MCF 10A (cell line): Measurements from ENCODE around the gene RGS14. TPM values are rescaled to one million over a fixed set of nuclear protein-coding genes. Genes with fewer than 3 reads are reported as not detected.

Experiments used
- BruUV-seq: library from RNA; stranded (reverse); fragments of 400-500 nt; replicated peaks from 2 replicates; lab custom pipeline; 2021; lab: Mats Ljungman, UMichigan
- CTCF ChIA-PET: fragments of 300-600 bp; sonication (Branson Sonifier 250); formaldehyde crosslinking; extraction: SDS; loops from one replicate; lab custom pipeline; 2021; ENCODE audit warnings: antibody characterized with exemption, inconsistent platforms; lab: Yijun Ruan, JAX
- POLR2A ChIA-PET: fragments of 300-600, 350-650 bp; sonication (Branson Sonifier 250); formaldehyde crosslinking; extraction: SDS; loops from one replicate; lab custom pipeline; 2020; ENCODE audit warnings: antibody characterized with exemption, inconsistent platforms; lab: Yijun Ruan, JAX
- DNase-seq: peaks from one replicate; pipeline ENCODE4 v3.0.0-alpha.2; 2018; ENCODE audit not compliant: unreplicated experiment
- H3K27ac Mint-ChIP-seq: one replicate; pipeline ENCODE4 v1.8.0; 2022; ENCODE audit warnings: mild to moderate bottlenecking, low read depth, mixed read lengths; ENCODE audit not compliant: unreplicated experiment
- H3K27me3 Mint-ChIP-seq: one replicate; pipeline ENCODE4 v1.8.0; 2022; ENCODE audit warnings: mixed read lengths; ENCODE audit not compliant: insufficient read depth, unreplicated experiment
- H3K36me3 Mint-ChIP-seq: one replicate; pipeline ENCODE4 v1.8.0; 2022; ENCODE audit warnings: mild to moderate bottlenecking, moderate library complexity, mixed read lengths; ENCODE audit not compliant: insufficient read depth, unreplicated experiment
- H3K4me1 Mint-ChIP-seq: one replicate; pipeline ENCODE4 v1.8.0; 2022; ENCODE audit warnings: mixed read lengths; ENCODE audit not compliant: insufficient read depth, unreplicated experiment
- H3K4me3 Mint-ChIP-seq: one replicate; pipeline ENCODE4 v1.8.0; 2022; ENCODE audit warnings: mild to moderate bottlenecking, moderate library complexity, mixed read lengths; ENCODE audit not compliant: unreplicated experiment
- H3K9me3 Mint-ChIP-seq: one replicate; pipeline ENCODE4 v1.8.0; 2022; ENCODE audit warnings: mixed read lengths; ENCODE audit not compliant: unreplicated experiment
- CTCF ChIP-seq: fragments of 200-600 bp; IDR thresholded peaks from one replicate; pipeline ENCODE4 v1.8.0; 2022; ENCODE audit warnings: antibody characterized with exemption, mild to moderate bottlenecking; ENCODE audit not compliant: unreplicated experiment
- intact Hi-C: fragments of 100-400 bp; cut with micrococcal nuclease; formaldehyde crosslinking; loops from 2 replicates; pipeline ENCODE4 v1.14.1; 2022
- total RNA-seq: library from RNA; stranded (reverse); gene quantifications from 2 replicates; pipeline ENCODE4 v1.2.3, GENCODE V29; 2022

RGS14 gene
- total RNA-seq, 1 experiment from 2014 or later, result 7.8 TPM

GRCh38 chr5:177403102-177403791, 45.5 kb downstream of the RGS14 start:
- POLR2A ChIA-PET, result interaction anchor here (0.6 to 7.3 kb wide), 30 partner anchors 11 to 866 kb away, joined by 3 to 202 read pairs (median 4); partner anchors contain the start of genes DDX41, GRK6, LMAN2 and MXD3
- no TSS peak for BruUV-seq
- no peak for TF ChIP-seq CTCF

GRCh38 chr5:177403792-177404640, 46.3 kb downstream of the RGS14 start:
- Mint-ChIP-seq H3K27ac (peak overlapping the region; percentile 85), H3K4me1 (peaks cover 25% of the 10 kb centered on the region), H3K9me3 (no peaks in the 10 kb centered on the region), H3K36me3 (peaks cover 13% of the 10 kb centered on the region), H3K27me3 (no peaks in the 10 kb centered on the region), H3K4me3 (peak overlapping the region; percentile 87)
- DNase-seq, result peak; percentile 89
- intact Hi-C loops, result loop anchor here (1.0 to 2.0 kb wide), 3 partner anchors 22 to 95 kb away; partner anchors contain the start of gene GRK6
- POLR2A ChIA-PET, result interaction anchor here (0.6 to 7.3 kb wide), 29 partner anchors 11 to 867 kb away, joined by 3 to 202 read pairs (median 4); partner anchors contain the start of genes GRK6, LMAN2, MXD3 and PDLIM7
- TF ChIP-seq CTCF, result peak; percentile 88
- CTCF ChIA-PET, result interaction anchor here (0.5 to 8.5 kb wide), 57 partner anchors 9 to 994 kb away, joined by 3 to 277 read pairs (median 4); partner anchors contain the start of genes DOK3, GRK6, LMAN2 and MXD3
- no TSS peak for BruUV-seq

More at GRCh38 chr5:177403102-177403791, 45.5 kb downstream of the RGS14 start:
- intact Hi-C loops, result loop anchor here (2.0 kb wide), 1 partner anchor 94 kb away; no protein-coding TSS in a partner anchor
- peak overlapping the region; percentile 19 for H3K27ac Mint-ChIP-seq
- peaks cover 25% of the 10 kb centered on the region for H3K4me1 Mint-ChIP-seq
- peak overlapping the region; percentile 87 for H3K4me3 Mint-ChIP-seq
- no peaks in the 10 kb centered on the region for H3K9me3 Mint-ChIP-seq
- peak; percentile 71 for DNase-seq
- peaks cover 13% of the 10 kb centered on the region for H3K36me3 Mint-ChIP-seq
- CTCF ChIA-PET, result interaction anchor here (0.5 to 8.5 kb wide), 51 partner anchors 9 to 993 kb away, joined by 3 to 277 read pairs (median 5); partner anchors contain the start of genes DOK3, GRK6, LMAN2 and MXD3
- H3K27me3 Mint-ChIP-seq, result no peaks in the 10 kb centered on the region

GRCh38 chr5:177404641-177405179, 47.0 kb downstream of the RGS14 start:
- H3K4me1 Mint-ChIP-seq, result peaks cover 25% of the 10 kb centered on the region
- H3K27ac Mint-ChIP-seq, result peak overlapping the region; percentile 85
- peaks cover 13% of the 10 kb centered on the region for H3K36me3 Mint-ChIP-seq
- DNase-seq, result no peak
- ChIA-PET CTCF (interaction anchor here (0.6 to 8.5 kb wide), 34 partner anchors 11 to 826 kb away, joined by 3 to 277 read pairs (median 6); partner anchors contain the start of genes DOK3, GRK6, PDLIM7 and PRR7), POLR2A (interaction anchor here (0.6 to 7.3 kb wide), 20 partner anchors 11 to 449 kb away, joined by 3 to 202 read pairs (median 4); partner anchors contain the start of genes GRK6, LMAN2, MXD3 and PRR7)
- no peaks in the 10 kb centered on the region for H3K27me3 Mint-ChIP-seq
- H3K9me3 Mint-ChIP-seq, result no peaks in the 10 kb centered on the region
- no TSS peak for BruUV-seq
- peak overlapping the region; percentile 87 for H3K4me3 Mint-ChIP-seq
- intact Hi-C loops, result loop anchor here (1.0 kb wide), 2 partner anchors 22 to 50 kb away; partner anchors contain the start of gene GRK6
- TF ChIP-seq CTCF, result no peak
